HepG2 (cell line): Measurements from ENCODE around the gene TPO.

Experiments used
- ARID3A ChIP-seq: IDR thresholded peaks from 2 replicates; pipeline ENCODE4 v1.6.1; 2012; ENCODE audit warnings: low read depth, low read length, improper control_type of control experiment
- ATF1 ChIP-seq: IDR thresholded peaks from 2 replicates; pipeline ENCODE4 v1.6.1; 2016; ENCODE audit warnings: mild to moderate bottlenecking, control low read depth
- ATF2 ChIP-seq: sonication (generic); formaldehyde crosslinking; IDR thresholded peaks from 2 replicates; pipeline ENCODE4 v1.4.0; 2020; ENCODE audit warnings: missing genetic modification reagents
- BRD4 ChIP-seq: sonication (generic); formaldehyde crosslinking; IDR thresholded peaks from 2 replicates; pipeline ENCODE4 v1.4.0; 2020; ENCODE audit warnings: missing genetic modification reagents
- CREB1 ChIP-seq, 2 experiments: fragments of 450-650 bp in 1 of 2; IDR thresholded peaks; 2 replicates each; pipeline ENCODE4 v1.6.1; 2016 to 2017; ENCODE audit warnings: control low read depth in 1 of 2, mild to moderate bottlenecking in 1 of 2, missing compliant biosample characterization in 1 of 2, missing genetic modification characterization in 1 of 2
- E2F2 ChIP-seq: sonication (generic); formaldehyde crosslinking; IDR thresholded peaks from 2 replicates; pipeline ENCODE4 v1.4.0; 2020; ENCODE audit warnings: missing genetic modification reagents, borderline replicate concordance
- EP300 ChIP-seq, 3 experiments: sonication (generic) in 1 of 3; formaldehyde crosslinking in 1 of 3; IDR thresholded peaks; 2 replicates each; pipeline versions ENCODE4 v1.5.1 to v1.6.1; 2011 to 2020; ENCODE audit warnings: low read depth in 2 of 3, low read length in 2 of 3, borderline replicate concordance in 1 of 3, improper control_type of control experiment in 1 of 3, mild to moderate bottlenecking in 1 of 3, missing genetic modification reagents in 1 of 3, moderate library complexity in 1 of 3
- ETV6 ChIP-seq: sonication (generic); formaldehyde crosslinking; conservative IDR thresholded peaks from 2 replicates; pipeline ENCODE4 v1.4.0; 2020; ENCODE audit warnings: missing genetic modification reagents
- POLR2AphosphoS2 ChIP-seq: IDR thresholded peaks from 2 replicates; pipeline ENCODE4 v1.6.1; 2011; ENCODE audit warnings: low read depth, low read length, improper control_type of control experiment
- SIN3A ChIP-seq: IDR thresholded peaks from 2 replicates; pipeline ENCODE4 v1.6.1; 2011; ENCODE audit warnings: low read depth, mild to moderate bottlenecking, control low read depth, low read length, borderline replicate concordance
- SUZ12 ChIP-seq: fragments of 150-350 bp; IDR thresholded peaks from 2 replicates; pipeline ENCODE4 v1.6.1; 2014; ENCODE audit warnings: low read depth, low read length
- USF2 ChIP-seq, 2 experiments: sonication (generic) in 1 of 2; formaldehyde crosslinking in 1 of 2; IDR thresholded peaks; 2 replicates each; pipeline versions ENCODE4 v1.5.1 to v1.6.1; 2011 to 2020; ENCODE audit warnings: borderline replicate concordance in 1 of 2, low read depth in 1 of 2, low read length in 1 of 2, mild to moderate bottlenecking in 1 of 2, missing genetic modification reagents in 1 of 2, moderate library complexity in 1 of 2
- ZNF333 ChIP-seq: sonication (generic); formaldehyde crosslinking; IDR thresholded peaks from 2 replicates; pipeline ENCODE4 v1.4.0; 2020; ENCODE audit warnings: mild to moderate bottlenecking, missing genetic modification reagents, borderline replicate concordance
- ZNF768 ChIP-seq: sonication (generic); formaldehyde crosslinking; IDR thresholded peaks from 2 replicates; pipeline ENCODE4 v1.4.0; 2020; ENCODE audit warnings: missing genetic modification reagents

GRCh38 chr2:1542971-1543370 lies 129.7 kb downstream of the TPO start:
- TF ChIP-seq ZNF768 (CRISPR knock-in tag), result no peak
- TF ChIP-seq ATF1 (CRISPR knock-in tag), result no peak
- TF ChIP-seq USF2 (IDR thresholded peaks at IDR 0.05; ENCODE audit: low read depth, low read length), result no peak
- TF ChIP-seq USF2 (CRISPR knock-in tag; IDR thresholded peaks at IDR 0.05; ENCODE audit: borderline replicate concordance), result no peak
- no peak for TF ChIP-seq EP300 (IDR thresholded peaks at IDR 0.05; ENCODE audit: low read depth in 2 of 2, low read length in 2 of 2)
- no peak for TF ChIP-seq EP300 (CRISPR knock-in tag; IDR thresholded peaks at IDR 0.05; ENCODE audit: borderline replicate concordance)
- TF ChIP-seq ZNF333 (CRISPR knock-in tag), result no peak
- TF ChIP-seq SUZ12, result no peak
- TF ChIP-seq POLR2AphosphoS2, result no peak
- no peak for TF ChIP-seq BRD4 (CRISPR knock-in tag)
- TF ChIP-seq ATF2, result no peak
- TF ChIP-seq E2F2 (CRISPR knock-in tag), result no peak
- no peak for TF ChIP-seq CREB1 (IDR thresholded peaks at IDR 0.05)
- TF ChIP-seq CREB1 (CRISPR knock-in tag; IDR thresholded peaks at IDR 0.05), result no peak
- TF ChIP-seq ETV6 (CRISPR knock-in tag), result no peak
- TF ChIP-seq ARID3A, result no peak
- TF ChIP-seq SIN3A, result no peak
